Type B pancreatic cell (in vitro differentiated cells): ENCODE results near the gene IFNL3. TPM values are rescaled to one million over a fixed set of nuclear protein-coding genes. Genes with fewer than 3 reads are reported as not detected.

Experiments
- DNase-seq: peaks from one replicate; pipeline ENCODE4 v3.0.0; 2021; ENCODE audit warnings: mixed read lengths; ENCODE audit not compliant: unreplicated experiment; ENCODE audit errors: extremely low spot score
- H3K27ac Mint-ChIP-seq: 2 replicates; pipeline ENCODE4 v1.8.0; 2021; ENCODE audit warnings: mild to moderate bottlenecking, mixed read lengths
- H3K27me3 Mint-ChIP-seq: 2 replicates; pipeline ENCODE4 v1.8.0; 2021; ENCODE audit warnings: mixed read lengths
- H3K36me3 Mint-ChIP-seq: 2 replicates; pipeline ENCODE4 v1.8.0; 2021; ENCODE audit warnings: mixed read lengths
- H3K4me1 Mint-ChIP-seq: one replicate; pipeline ENCODE4 v1.8.0; 2021; ENCODE audit warnings: mixed read lengths; ENCODE audit not compliant: unreplicated experiment
- H3K4me3 Mint-ChIP-seq: 2 replicates; pipeline ENCODE4 v1.8.0; 2021; ENCODE audit warnings: mild to moderate bottlenecking, mixed read lengths
- H3K9me3 Mint-ChIP-seq: 2 replicates; pipeline ENCODE4 v1.8.0; 2021; ENCODE audit warnings: mixed read lengths
- CTCF ChIP-seq: fragments of 200-600 bp; sonication (generic); conservative IDR thresholded peaks from 2 replicates; pipeline ENCODE4 v1.5.0; 2021; ENCODE audit warnings: antibody characterized with exemption, mild to moderate bottlenecking
- total RNA-seq: library from RNA; stranded (reverse); gene quantifications from 2 replicates; pipeline ENCODE4 v1.2.1, GENCODE V29; 2021; ENCODE audit warnings: low replicate concordance

Gene IFNL3
- total RNA-seq, 1 donor from 2014 or later: not detected

- no peak overlapping the region for H3K4me3 Mint-ChIP-seq
- no peaks in the 10 kb centered on the region for H3K36me3 Mint-ChIP-seq
Observed at GRCh38 chr19:39200803-39201115, 44.0 kb downstream of the IFNL3 start.

GRCh38 chr19:39200066-39200802, 44.6 kb downstream of the IFNL3 start:
- H3K9me3 Mint-ChIP-seq: no peaks in the 10 kb centered on the region
- TF ChIP-seq CTCF: no peak
- peaks cover 52% of the 10 kb centered on the region for H3K27me3 Mint-ChIP-seq
- no peak overlapping the region for H3K4me3 Mint-ChIP-seq
- no peak overlapping the region for H3K27ac Mint-ChIP-seq
- peaks cover 11% of the 10 kb centered on the region for H3K4me1 Mint-ChIP-seq
- no peaks in the 10 kb centered on the region for H3K36me3 Mint-ChIP-seq
- no peak for DNase-seq

More at GRCh38 chr19:39200803-39201115, 44.0 kb downstream of the IFNL3 start:
- DNase-seq: no peak
- Mint-ChIP-seq H3K4me1 (peaks cover 7% of the 10 kb centered on the region), H3K27ac (no peak overlapping the region), H3K27me3 (peaks cover 48% of the 10 kb centered on the region), H3K9me3 (no peaks in the 10 kb centered on the region)
- TF ChIP-seq CTCF: no peak

- Mint-ChIP-seq H3K27ac (no peak overlapping the region), H3K36me3 (no peaks in the 10 kb centered on the region), H3K27me3 (peaks cover 52% of the 10 kb centered on the region), H3K9me3 (no peaks in the 10 kb centered on the region), H3K4me3 (no peak overlapping the region), H3K4me1 (peaks cover 17% of the 10 kb centered on the region)
- no peak for DNase-seq
- TF ChIP-seq CTCF: no peak
Observed at GRCh38 chr19:39199025-39199424, 45.8 kb downstream of the IFNL3 start.

GRCh38 chr19:39197808-39198207, 47.0 kb downstream of the IFNL3 start:
- TF ChIP-seq CTCF: no peak
- Mint-ChIP-seq H3K27me3 (peaks cover 53% of the 10 kb centered on the region), H3K36me3 (no peaks in the 10 kb centered on the region), H3K4me3 (peak overlapping the region; percentile 80), H3K4me1 (peaks cover 22% of the 10 kb centered on the region), H3K9me3 (no peaks in the 10 kb centered on the region), H3K27ac (no peak overlapping the region)
- no peak for DNase-seq

GRCh38 chr19:39196860-39197562, 47.8 kb downstream of the IFNL3 start, which contains the start of gene NCCRP1:
TSS of gene NCCRP1 (plus strand) at chr19:39196964. CDS start at chr19:39196983, 19 bp downstream.
- Mint-ChIP-seq H3K36me3 (no peaks in the 10 kb centered on the region), H3K27me3 (peaks cover 53% of the 10 kb centered on the region), H3K27ac (no peak within 1 kb of the TSS), H3K9me3 (no peaks in the 10 kb centered on the region), H3K4me3 (peak within 1 kb of the TSS; percentile 80), H3K4me1 (peaks cover 22% of the 10 kb centered on the region)
- TF ChIP-seq CTCF: no peak
- no peak for DNase-seq
